ENCODE measurements around the gene ERCC5. TPM values are rescaled to one million over a fixed set of nuclear protein-coding genes. Genes with fewer than 3 reads are reported as not detected.
A peak's percentile ranks its signal among the peaks of the same experiment; 100 is the strongest.

ERCC5 gene
- total RNA-seq, 1 experiment from 2014 or later = 24.4 TPM

DNA sequence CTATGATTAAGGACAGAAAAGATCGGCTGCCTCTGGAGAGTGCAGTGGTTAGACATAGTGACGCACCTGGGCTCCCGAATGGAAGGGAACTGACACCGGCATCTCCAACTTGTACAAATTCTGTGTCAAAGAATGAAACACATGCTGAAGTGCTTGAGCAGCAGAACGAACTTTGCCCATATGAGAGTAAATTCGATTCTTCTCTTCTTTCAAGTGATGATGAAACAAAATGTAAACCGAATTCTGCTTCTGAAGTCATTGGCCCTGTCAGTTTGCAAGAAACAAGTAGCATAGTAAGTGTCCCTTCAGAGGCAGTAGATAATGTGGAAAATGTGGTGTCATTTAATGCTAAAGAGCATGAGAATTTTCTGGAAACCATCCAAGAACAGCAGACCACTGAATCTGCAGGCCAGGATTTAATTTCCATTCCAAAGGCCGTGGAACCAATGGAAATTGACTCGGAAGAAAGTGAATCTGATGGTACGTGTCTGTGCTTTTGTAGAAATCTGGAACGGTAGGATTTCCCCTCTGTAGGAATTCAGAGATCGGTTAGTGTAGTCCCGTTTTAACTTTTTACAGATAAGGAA is 16.9 kb downstream of the ERCC5 start:
- no peak for DNase-seq
- Histone ChIP-seq H3K4me3 (ENCODE audit: insufficient read depth, low read depth, low read length) (no peak overlapping the region), H3K27me3 (ENCODE audit: control insufficient read depth, insufficient read depth, low read length) (no peaks in the 10 kb centered on the region), H3K36me3 (replicated peaks; ENCODE audit: control insufficient read depth, insufficient read depth, low read length) (peaks cover 16% of the 10 kb centered on the region)

DNA sequence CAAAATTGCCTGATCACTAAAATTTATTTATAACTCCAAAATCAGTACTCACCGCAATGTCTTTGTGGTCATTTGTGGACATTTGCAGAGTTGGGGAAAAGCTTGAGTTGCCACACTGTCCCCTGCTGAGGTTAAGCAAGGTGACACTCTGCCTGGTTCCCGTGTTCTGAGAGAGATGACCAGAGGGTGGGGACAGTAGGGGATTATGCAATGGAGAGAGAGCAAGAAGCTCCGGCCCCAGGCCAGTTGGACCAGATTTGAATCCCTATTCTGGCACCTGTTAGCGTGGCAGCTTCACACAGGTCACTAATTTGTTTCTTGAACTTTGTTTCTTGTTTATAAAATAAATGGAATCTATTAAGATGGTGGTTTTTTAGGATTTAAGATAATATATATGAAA is 17.8 kb downstream of the ERCC5 start:
- no peaks in the 10 kb centered on the region for H3K27me3 ChIP-seq (ENCODE audit: control insufficient read depth, insufficient read depth, low read length)
- DNase-seq = no peak
- H3K36me3 ChIP-seq (replicated peaks; ENCODE audit: control insufficient read depth, insufficient read depth, low read length) = peaks cover 16% of the 10 kb centered on the region
- H3K4me3 ChIP-seq (ENCODE audit: insufficient read depth, low read depth, low read length) = no peak overlapping the region

DNA sequence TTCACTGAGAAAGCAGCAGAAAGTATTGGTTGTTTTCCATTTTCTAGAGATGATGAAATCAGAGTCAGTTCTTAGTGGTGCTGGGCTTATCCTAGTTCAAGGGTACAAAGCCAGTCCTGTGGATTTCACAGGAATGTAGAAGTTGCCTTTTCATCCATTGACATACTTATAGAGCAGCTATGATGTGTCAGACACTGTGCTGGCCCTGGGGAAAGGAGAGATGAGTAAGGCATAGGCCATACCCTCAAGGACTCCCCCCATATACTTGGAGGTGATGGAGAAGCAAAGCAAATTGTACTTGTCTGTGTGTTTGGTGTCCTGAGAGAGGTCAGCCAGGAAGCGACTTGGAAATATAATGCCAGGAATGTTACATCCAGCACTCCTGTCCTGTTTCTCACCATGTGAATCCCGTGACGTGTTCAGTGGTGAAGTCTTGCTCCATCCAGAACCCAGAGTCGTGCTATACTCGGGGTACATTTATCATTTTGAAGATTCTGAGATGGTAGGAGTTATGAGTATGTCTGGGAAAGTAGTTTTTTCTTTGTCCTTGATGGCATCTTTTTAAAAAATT is 22.6 kb downstream of the ERCC5 start:
- H3K27me3 ChIP-seq (ENCODE audit: control insufficient read depth, insufficient read depth, low read length) = no peaks in the 10 kb centered on the region
- DNase-seq = no peak
- peaks cover 4% of the 10 kb centered on the region for H3K36me3 ChIP-seq (replicated peaks; ENCODE audit: control insufficient read depth, insufficient read depth, low read length)

DNA sequence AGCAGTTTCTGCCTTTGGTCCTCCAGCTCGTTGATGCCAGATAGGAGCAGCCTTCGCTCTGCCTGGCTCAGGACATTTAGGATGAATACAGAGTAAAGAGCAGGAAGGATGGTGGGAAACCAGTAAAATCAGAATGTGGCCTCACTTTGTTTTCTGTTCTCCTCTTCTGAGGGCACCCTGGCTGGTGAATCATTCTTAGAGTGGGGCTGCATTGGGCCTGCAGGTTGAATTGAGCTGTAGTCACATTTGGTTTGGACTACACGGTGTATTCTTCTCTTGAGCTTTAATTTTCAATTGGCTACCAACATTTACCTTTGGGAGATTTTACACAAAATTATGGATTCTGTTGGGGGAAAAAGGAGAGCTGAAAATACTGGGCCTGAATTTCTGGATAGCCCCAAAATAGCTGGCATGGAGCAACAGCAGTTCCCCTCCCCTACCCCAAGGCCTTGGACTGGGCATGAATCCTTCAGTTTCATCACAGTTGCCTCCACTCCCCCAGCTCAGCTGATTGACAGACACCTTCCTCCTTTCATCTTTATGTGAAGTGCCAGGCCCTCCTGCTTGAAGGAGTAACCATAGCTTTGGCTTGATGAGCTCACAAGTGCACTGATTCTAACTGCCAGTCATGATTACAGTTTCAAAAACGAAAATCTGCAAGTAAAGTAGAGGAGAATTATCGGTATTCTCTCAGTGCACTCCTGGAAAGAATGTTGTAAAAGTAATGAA is 24.3 kb downstream of the ERCC5 start:
- Histone ChIP-seq H3K27me3 (ENCODE audit: control insufficient read depth, insufficient read depth, low read length) (no peaks in the 10 kb centered on the region), H3K36me3 (replicated peaks; ENCODE audit: control insufficient read depth, insufficient read depth, low read length) (peaks cover 3% of the 10 kb centered on the region), H3K4me3 (ENCODE audit: insufficient read depth, low read depth, low read length) (no peak overlapping the region)
- peak; percentile 21 for DNase-seq

More for the DNA sequence above, 22.6 kb downstream of the ERCC5 start:
- no peak overlapping the region for H3K4me3 ChIP-seq (ENCODE audit: insufficient read depth, low read depth, low read length)

DNA sequence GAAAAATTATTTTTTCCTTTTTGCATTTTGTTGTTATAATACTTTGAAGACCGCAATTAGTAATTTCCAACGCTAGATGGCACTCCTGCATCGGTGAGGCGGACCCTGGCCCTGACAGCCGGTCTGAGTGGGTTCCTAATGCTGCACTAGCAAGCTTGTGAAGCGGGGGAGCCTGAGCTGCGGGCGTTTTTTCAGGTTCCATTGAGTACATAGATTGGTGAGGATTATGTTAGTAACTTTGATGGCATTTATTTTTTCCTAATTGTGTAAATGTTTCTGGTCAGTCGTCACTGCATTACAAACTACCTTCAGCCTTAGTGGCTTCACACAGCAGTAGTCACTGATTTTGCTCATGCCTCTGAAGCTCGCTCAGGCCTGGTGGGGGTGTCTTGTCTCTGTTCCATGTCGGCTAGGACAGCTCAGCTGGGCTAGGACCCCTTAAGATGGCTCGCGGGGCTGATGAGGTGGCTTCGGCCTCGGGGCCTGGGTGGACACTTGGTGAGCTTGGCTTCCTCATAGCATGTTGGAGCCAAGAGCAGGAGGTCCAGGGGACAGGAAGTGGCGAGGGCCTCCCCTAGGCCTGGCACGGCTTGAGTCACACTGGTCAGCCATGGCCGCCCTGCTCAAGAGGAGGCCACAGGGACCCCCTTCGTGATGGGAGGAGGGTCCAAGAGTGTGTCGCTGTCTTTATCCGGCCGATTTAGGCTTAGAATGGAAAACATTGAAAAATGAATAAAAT is 25.0 kb downstream of the ERCC5 start:
- no peak overlapping the region for H3K4me3 ChIP-seq (ENCODE audit: insufficient read depth, low read depth, low read length)
- DNase-seq = peak; percentile 85
- peaks cover 2% of the 10 kb centered on the region for H3K36me3 ChIP-seq (replicated peaks; ENCODE audit: control insufficient read depth, insufficient read depth, low read length)

DNA sequence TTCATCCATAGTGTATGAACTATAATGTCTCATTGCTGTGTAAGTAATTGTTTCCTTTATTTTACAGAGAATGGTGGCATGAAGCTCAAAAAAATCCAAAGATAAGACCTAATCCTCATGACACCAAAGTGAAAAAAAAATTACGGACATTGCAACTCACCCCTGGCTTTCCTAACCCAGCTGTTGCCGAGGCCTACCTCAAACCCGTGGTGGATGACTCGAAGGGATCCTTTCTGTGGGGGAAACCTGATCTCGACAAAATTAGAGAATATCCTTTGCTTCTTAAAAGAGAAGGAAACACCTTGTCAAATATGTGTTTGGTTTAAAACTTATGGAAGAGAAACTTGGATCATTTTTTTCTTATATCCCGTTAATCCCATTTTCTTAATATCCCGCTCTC is 26.3 kb downstream of the ERCC5 start:
- Histone ChIP-seq H3K27me3 (ENCODE audit: control insufficient read depth, insufficient read depth, low read length) (no peaks in the 10 kb centered on the region), H3K36me3 (replicated peaks; ENCODE audit: control insufficient read depth, insufficient read depth, low read length) (no peaks in the 10 kb centered on the region; the same call in none of the 2 replicates), H3K4me3 (ENCODE audit: insufficient read depth, low read depth, low read length) (no peak overlapping the region)
- no peak for DNase-seq

More for the DNA sequence above, 25.0 kb downstream of the ERCC5 start:
- H3K27me3 ChIP-seq (ENCODE audit: control insufficient read depth, insufficient read depth, low read length) = no peaks in the 10 kb centered on the region

DNA sequence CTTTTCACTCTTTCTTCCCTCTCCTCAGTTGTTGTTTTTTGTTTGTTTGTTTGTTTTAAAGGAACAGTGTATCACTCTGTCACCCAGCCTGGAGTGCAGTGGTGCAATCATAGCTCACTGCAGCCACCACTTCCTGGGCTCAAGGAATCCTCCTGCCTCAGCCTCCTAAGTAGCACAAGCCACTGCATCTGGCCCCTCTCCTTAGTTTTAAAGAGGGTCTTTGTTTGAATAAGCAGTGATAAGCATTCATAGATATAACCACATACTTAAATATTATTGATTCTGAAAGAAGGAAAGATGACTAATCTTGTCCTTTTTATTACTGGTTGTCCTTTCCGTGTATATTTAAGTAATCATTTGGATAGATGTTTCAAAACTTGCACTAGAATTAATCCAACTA is 26.7 kb downstream of the ERCC5 start:
- DNase-seq = no peak
- H3K4me3 ChIP-seq (ENCODE audit: insufficient read depth, low read depth, low read length) = no peak overlapping the region
- no peaks in the 10 kb centered on the region for H3K27me3 ChIP-seq (ENCODE audit: control insufficient read depth, insufficient read depth, low read length)
- no peaks in the 10 kb centered on the region; the same call in none of the 2 replicates for H3K36me3 ChIP-seq (replicated peaks; ENCODE audit: control insufficient read depth, insufficient read depth, low read length)

DNA sequence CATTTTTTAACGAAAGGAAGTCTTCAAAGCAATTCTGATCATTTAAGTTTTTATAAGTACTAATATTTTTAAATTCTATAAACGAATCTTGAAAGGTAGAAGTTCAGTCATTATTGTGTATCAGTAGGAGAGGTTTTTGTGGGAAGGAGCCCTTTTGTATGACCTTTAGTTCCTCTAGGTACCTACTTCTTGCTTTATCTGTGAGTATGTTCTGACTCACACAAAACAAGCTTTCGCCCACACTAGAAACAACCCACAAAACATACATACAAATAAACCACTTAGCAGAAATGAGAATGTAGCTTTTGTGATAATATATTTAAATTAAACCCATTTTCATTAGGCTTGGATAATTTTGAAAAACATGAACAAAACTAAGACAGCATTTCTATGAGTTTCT is 27.8 kb downstream of the ERCC5 start:
- Histone ChIP-seq H3K36me3 (replicated peaks; ENCODE audit: control insufficient read depth, insufficient read depth, low read length) (no peaks in the 10 kb centered on the region; the same call in 1 of the 2 replicates), H3K4me3 (ENCODE audit: insufficient read depth, low read depth, low read length) (no peak overlapping the region), H3K27me3 (ENCODE audit: control insufficient read depth, insufficient read depth, low read length) (no peaks in the 10 kb centered on the region)
- DNase-seq = no peak

DNA sequence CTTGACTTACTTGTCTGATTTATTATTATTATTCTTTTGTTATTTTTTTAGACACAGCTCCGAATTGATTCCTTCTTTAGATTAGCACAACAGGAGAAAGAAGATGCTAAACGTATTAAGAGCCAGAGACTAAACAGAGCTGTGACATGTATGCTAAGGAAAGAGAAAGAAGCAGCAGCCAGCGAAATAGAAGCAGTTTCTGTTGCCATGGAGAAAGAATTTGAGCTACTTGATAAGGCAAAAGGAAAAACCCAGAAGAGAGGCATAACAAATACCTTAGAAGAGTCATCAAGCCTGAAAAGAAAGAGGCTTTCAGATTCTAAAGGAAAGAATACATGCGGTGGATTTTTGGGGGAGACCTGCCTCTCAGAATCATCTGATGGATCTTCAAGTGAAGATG is 29.4 kb downstream of the ERCC5 start:
- H3K27me3 ChIP-seq (ENCODE audit: control insufficient read depth, insufficient read depth, low read length) = no peaks in the 10 kb centered on the region
- no peak overlapping the region for H3K4me3 ChIP-seq (ENCODE audit: insufficient read depth, low read depth, low read length)
- no peak for DNase-seq
- H3K36me3 ChIP-seq (replicated peaks; ENCODE audit: control insufficient read depth, insufficient read depth, low read length) = no peaks in the 10 kb centered on the region; the same call in 1 of the 2 replicates

DNA sequence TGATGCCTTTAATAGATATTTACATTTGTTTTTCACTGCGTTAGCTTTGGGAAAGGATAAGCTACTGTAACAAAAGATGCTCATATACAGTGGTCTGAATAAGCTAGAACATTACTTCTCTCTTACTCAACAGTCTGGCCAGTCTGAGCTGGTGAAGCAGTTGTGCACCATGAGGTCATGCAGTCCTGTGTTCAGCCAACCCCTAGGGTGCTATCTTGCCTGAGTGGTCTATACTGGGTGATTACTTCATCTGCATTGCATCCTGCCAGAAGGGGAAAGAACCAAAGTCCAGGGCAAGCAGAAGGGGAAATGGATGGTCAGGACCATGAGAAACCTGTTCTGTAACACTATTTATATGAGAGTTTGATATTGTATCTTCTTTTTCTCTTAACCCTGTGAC is 31.5 kb downstream of the ERCC5 start:
- no peak for DNase-seq
- no peaks in the 10 kb centered on the region for H3K27me3 ChIP-seq (ENCODE audit: control insufficient read depth, insufficient read depth, low read length)
- no peaks in the 10 kb centered on the region; the same call in 1 of the 2 replicates for H3K36me3 ChIP-seq (replicated peaks; ENCODE audit: control insufficient read depth, insufficient read depth, low read length)
- H3K4me3 ChIP-seq (ENCODE audit: insufficient read depth, low read depth, low read length) = no peak overlapping the region

DNA sequence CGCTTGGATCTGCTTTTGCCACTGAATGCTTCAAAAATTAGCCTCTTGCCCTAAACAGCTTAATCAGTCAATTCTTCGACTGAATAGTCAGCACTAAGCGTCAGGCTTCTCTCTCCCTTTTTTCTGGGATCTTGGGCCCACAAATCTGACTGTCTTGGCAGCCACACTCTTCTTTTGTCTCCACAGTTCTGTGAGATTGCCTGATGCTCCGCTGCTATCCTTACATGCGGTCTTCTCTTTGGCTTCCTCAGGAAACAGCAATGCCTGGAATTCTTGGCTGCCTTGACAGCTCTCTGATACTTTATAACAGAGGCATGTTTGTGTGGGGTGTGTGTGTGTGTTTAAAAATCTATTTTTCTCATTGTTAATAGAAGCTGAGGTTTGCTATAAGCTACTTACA is 32.6 kb downstream of the ERCC5 start:
- DNase-seq = no peak
- Histone ChIP-seq H3K4me3 (ENCODE audit: insufficient read depth, low read depth, low read length) (no peak overlapping the region), H3K27me3 (ENCODE audit: control insufficient read depth, insufficient read depth, low read length) (no peaks in the 10 kb centered on the region), H3K36me3 (replicated peaks; ENCODE audit: control insufficient read depth, insufficient read depth, low read length) (no peaks in the 10 kb centered on the region; the same call in 1 of the 2 replicates)

DNA sequence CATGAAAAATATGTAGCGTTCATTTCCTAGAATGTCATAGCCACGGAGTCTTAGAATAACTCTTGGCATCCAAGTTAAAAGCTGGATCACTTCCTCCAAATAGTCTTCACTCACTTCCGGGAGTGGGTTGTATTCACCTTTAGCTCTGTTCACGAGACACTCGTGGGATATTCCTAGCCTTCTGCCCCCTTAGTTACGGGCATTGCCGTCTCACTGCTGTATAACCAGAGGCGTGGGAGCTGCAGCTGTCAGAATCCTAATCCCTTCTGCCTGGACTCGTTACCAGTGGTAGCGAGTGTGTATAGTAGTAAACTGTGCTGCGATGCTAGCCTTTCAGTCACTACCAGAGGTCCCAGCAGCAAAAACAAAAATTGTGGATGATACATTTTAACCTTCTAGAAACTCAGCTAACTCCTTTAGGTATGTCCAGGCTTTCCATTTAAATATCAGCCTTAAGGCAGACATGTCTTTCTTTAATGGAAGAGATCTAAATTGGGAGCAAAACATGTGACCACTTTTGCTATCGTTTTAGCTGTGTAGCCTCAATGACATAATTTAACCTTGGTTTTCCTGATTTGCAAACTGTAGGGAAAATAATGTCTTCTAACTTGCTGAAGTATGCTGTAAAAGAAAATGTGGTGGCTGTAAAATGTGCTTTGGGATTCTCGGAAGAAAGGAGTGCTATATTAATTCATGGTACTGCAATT is 34.1 kb downstream of the ERCC5 start:
- no peak overlapping the region for H3K4me3 ChIP-seq (ENCODE audit: insufficient read depth, low read depth, low read length)
- no peaks in the 10 kb centered on the region; the same call in 1 of the 2 replicates for H3K36me3 ChIP-seq (replicated peaks; ENCODE audit: control insufficient read depth, insufficient read depth, low read length)
- no peaks in the 10 kb centered on the region for H3K27me3 ChIP-seq (ENCODE audit: control insufficient read depth, insufficient read depth, low read length)
- no peak for DNase-seq

DNA sequence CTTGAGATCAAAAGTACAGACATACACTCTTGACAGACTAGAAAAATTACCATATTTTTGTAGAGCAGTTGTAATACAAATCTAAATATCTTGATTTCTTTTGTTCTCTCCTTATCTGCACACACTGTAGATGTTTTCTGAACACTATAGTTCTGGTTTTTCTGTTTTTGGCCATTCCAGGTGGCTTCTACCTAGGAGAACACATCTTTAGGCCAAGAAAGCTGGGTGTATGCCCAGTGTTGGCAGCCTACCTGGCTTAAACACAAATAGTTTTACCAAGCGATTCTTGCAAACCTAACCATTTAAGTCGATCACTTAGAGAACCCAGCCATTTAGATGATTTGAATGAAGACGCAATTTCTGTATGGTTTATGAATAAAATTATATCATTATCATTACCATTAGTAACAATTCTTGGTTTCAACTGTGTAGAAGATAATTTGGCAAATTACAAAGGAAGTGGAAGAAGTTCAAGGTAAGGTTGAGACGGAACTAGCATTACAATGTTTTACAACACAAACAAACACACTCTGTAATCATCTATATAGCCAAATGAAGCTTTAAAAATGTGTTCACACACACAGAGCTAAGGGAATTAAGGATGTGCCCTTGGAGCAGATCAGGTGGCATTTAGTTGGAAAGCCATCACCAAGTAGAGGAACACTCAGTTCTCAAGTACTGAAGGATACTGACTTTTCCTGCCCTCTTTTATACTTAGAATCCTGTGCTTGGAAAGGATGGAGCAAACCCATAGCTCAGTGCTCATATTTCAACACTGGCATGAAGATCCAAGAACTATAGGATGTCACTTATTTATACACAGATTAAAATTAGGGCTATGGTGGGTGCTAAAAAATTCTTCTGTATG is 36.2 kb downstream of the ERCC5 start:
- DNase-seq = no peak
- no peaks in the 10 kb centered on the region for H3K27me3 ChIP-seq (ENCODE audit: control insufficient read depth, insufficient read depth, low read length)
- H3K4me3 ChIP-seq (ENCODE audit: insufficient read depth, low read depth, low read length) = no peak overlapping the region
- no peaks in the 10 kb centered on the region for H3K36me3 ChIP-seq (replicated peaks; ENCODE audit: control insufficient read depth, insufficient read depth, low read length)
